Thoracic aorta (tissue), 2 donors: ENCODE data around the gene NEURL1. TPM values are rescaled to one million over a fixed set of nuclear protein-coding genes. Genes with fewer than 3 reads are reported as not detected.

Experiments used
- ATAC-seq: fragments of 150-250 bp; one replicate; pipeline ENCODE4 v1.8.0; 2017; ENCODE audit warnings: low read depth; ENCODE audit not compliant: insufficient number of reproducible peaks, low FRiP score
- DNase-seq: peaks from one replicate; pipeline ENCODE4 v3.0.0-alpha.2; 2020; ENCODE audit warnings: low spot score
- H3K27ac ChIP-seq, 2 donors: fragments of 200-600 bp; sonication (generic); 1 replicate in 1 of 2; 2 replicates in 1 of 2; pipeline ENCODE4 v1.5.1; 2016; ENCODE audit warnings: mild to moderate bottlenecking in 2 of 2, moderate library complexity in 2 of 2
- H3K27me3 ChIP-seq: fragments of 200-600 bp; sonication (generic); replicated peaks from 2 replicates; pipeline ENCODE4 v1.6.0; 2016; ENCODE audit warnings: mild to moderate bottlenecking; ENCODE audit not compliant: insufficient read depth
- H3K36me3 ChIP-seq: fragments of 200-600 bp; sonication (generic); one replicate; pipeline ENCODE4 v1.5.1; 2016
- H3K4me1 ChIP-seq, 2 donors: fragments of 200-600 bp; sonication (generic); 1 replicate in 1 of 2; 2 replicates in 1 of 2; pipeline versions ENCODE4 v1.5.1 to v1.6.0; 2016; ENCODE audit warnings: low read depth in 2 of 2, mild to moderate bottlenecking in 1 of 2; ENCODE audit not compliant: control insufficient read depth in 1 of 2
- H3K4me3 ChIP-seq: fragments of 200-600 bp; sonication (generic); 2 replicates; pipeline ENCODE4 v1.5.1; 2016; ENCODE audit warnings: mild to moderate bottlenecking
- H3K9me3 ChIP-seq: fragments of 200-600 bp; sonication (generic); 2 replicates; pipeline ENCODE4 v1.5.1; 2016
- CTCF ChIP-seq: fragments of 200-600 bp; sonication (generic); IDR thresholded peaks from one replicate; pipeline ENCODE4 v1.5.1; 2019; ENCODE audit warnings: antibody characterized with exemption
- total RNA-seq, 2 donors: library from RNA; depleted of rRNA; stranded (reverse); fragments of >200 nt; gene quantifications; one replicate each; pipeline versions ENCODE4 v1.1.0 to v1.2.3, GENCODE V29; 2016

NEURL1 gene
- total RNA-seq, 2 donors from 2014 or later = 0.28 TPM; not detected in 1

- TF ChIP-seq CTCF = no peak
- Histone ChIP-seq H3K4me1 (no peaks in the 10 kb centered on the region), H3K4me3 (no peak overlapping the region), H3K36me3 (no peaks in the 10 kb centered on the region), H3K27ac (no peak overlapping the region), H3K9me3 (no peaks in the 10 kb centered on the region), H3K27me3 (no peaks in the 10 kb centered on the region)
- no peak for ATAC-seq
- no peak for DNase-seq
Observed at GRCh38 chr10:103465411-103466179, 27.9 kb upstream of the NEURL1 start.

GRCh38 chr10:103466734-103467133 is 26.8 kb upstream of the NEURL1 start:
- TF ChIP-seq CTCF = no peak
- Histone ChIP-seq H3K4me3 (no peak overlapping the region), H3K27ac (no peak overlapping the region), H3K36me3 (no peaks in the 10 kb centered on the region), H3K9me3 (no peaks in the 10 kb centered on the region), H3K27me3 (no peaks in the 10 kb centered on the region), H3K4me1 (peaks cover 0 to under 1% of the 10 kb centered on the region in 2 donors)
- no peak for DNase-seq
- no peak for ATAC-seq

GRCh38 chr10:103467406-103467805 is 26.1 kb upstream of the NEURL1 start:
- H3K4me3 ChIP-seq = no peak overlapping the region
- no peak for TF ChIP-seq CTCF
- H3K27ac ChIP-seq = no peak overlapping the region
- H3K36me3 ChIP-seq = no peaks in the 10 kb centered on the region
- DNase-seq (no peak), ATAC-seq (no peak)
- H3K4me1 ChIP-seq = peaks cover 0 to 4% of the 10 kb centered on the region in 2 donors
- H3K9me3 ChIP-seq = no peaks in the 10 kb centered on the region
- no peaks in the 10 kb centered on the region for H3K27me3 ChIP-seq

GRCh38 chr10:103469201-103469600 is 24.3 kb upstream of the NEURL1 start:
- Histone ChIP-seq H3K9me3 (no peaks in the 10 kb centered on the region), H3K4me3 (no peak overlapping the region), H3K4me1 (peaks cover 0 to 4% of the 10 kb centered on the region in 2 donors), H3K36me3 (no peaks in the 10 kb centered on the region), H3K27me3 (no peaks in the 10 kb centered on the region), H3K27ac (no peak overlapping the region)
- no peak for DNase-seq
- no peak for ATAC-seq
- TF ChIP-seq CTCF = no peak

GRCh38 chr10:103470761-103471653 is 22.5 kb upstream of the NEURL1 start:
- H3K4me3 ChIP-seq = no peak overlapping the region
- ATAC-seq (no peak), DNase-seq (no peak)
- no peaks in the 10 kb centered on the region for H3K9me3 ChIP-seq
- H3K4me1 ChIP-seq = peaks cover 0 to 4% of the 10 kb centered on the region in 2 donors
- no peak overlapping the region for H3K27ac ChIP-seq
- no peaks in the 10 kb centered on the region for H3K27me3 ChIP-seq
- H3K36me3 ChIP-seq = no peaks in the 10 kb centered on the region
- TF ChIP-seq CTCF = no peak
